ENCODE measurements around the gene LMF1.

Gene LMF1

GRCh38 chr16:804193-805048 lies 166.4 kb downstream of the LMF1 start:
- TF ChIP-seq, protein P1, sequence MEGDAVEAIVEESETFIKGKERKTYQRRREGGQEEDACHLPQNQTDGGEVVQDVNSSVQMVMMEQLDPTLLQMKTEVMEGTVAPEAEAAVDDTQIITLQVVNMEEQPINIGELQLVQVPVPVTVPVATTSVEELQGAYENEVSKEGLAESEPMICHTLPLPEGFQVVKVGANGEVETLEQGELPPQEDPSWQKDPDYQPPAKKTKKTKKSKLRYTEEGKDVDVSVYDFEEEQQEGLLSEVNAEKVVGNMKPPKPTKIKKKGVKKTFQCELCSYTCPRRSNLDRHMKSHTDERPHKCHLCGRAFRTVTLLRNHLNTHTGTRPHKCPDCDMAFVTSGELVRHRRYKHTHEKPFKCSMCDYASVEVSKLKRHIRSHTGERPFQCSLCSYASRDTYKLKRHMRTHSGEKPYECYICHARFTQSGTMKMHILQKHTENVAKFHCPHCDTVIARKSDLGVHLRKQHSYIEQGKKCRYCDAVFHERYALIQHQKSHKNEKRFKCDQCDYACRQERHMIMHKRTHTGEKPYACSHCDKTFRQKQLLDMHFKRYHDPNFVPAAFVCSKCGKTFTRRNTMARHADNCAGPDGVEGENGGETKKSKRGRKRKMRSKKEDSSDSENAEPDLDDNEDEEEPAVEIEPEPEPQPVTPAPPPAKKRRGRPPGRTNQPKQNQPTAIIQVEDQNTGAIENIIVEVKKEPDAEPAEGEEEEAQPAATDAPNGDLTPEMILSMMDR (IDR thresholded peaks at IDR 0.05; ENCODE audit: low read depth, low read length): no peak
- DNase-seq (ENCODE audit: extremely low read depth, low read depth): no peak

DNA sequence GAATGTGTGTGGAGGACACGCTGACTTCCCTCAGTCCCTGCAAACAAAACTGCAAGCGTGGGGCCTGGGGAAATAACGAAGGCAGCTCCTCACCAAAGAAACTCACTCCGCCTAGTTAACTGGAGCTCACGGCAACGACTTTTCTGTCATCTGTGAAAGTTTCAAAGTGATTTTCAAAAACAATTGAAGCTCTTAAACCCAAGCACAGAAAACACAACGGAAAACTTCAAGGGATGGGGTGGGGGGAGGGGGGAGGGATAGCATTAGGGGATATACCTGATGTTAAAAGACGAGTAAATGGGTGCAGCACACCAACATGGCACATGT lies 167.1 kb downstream of the LMF1 start:
- TF ChIP-seq, protein P1 (IDR thresholded peaks at IDR 0.05; ENCODE audit: low read depth, low read length): no peak
- no peak for DNase-seq (ENCODE audit: extremely low read depth, low read depth)
